ENCODE data around the gene RAMACL. TPM values are rescaled to one million over a fixed set of nuclear protein-coding genes. Genes with fewer than 3 reads are reported as not detected.

Gene RAMACL
- total RNA-seq, 1 experiment from 2014 or later = 0.13 TPM

DNA sequence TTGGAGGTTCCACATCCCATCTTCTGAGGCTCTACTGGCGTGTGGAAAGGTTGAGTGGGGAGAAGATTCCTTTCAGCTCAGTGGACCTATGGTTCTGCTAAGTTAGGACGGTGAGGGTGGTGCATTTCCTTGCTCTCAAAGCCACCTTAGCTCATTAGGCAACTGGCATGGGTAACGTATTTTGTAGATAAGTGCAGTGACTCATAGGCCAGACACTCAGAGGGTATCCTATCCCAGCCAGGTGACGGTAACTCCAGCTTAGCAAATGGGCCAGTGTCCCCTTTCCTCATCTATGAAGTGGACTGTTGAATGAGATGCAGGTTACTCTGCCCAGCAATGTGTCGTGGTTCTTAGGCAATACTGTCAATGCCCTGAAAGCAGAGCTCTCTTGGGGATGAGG is 36.8 kb upstream of the RAMACL start:
- no TSS peak for BruUV-seq (replicated peaks)
- Histone ChIP-seq H3K36me3 (ENCODE audit: control insufficient read depth, insufficient read depth, low read length) (no peaks in the 10 kb centered on the region), H3K27me3 (ENCODE audit: control insufficient read depth, insufficient read depth, low read length) (peaks cover 30% of the 10 kb centered on the region), H3K9me3 (ENCODE audit: control insufficient read depth, insufficient read depth, low read depth, low read length) (no peaks in the 10 kb centered on the region), H3K4me3 (ENCODE audit: low read depth in 2 of 2, low read length in 2 of 2) (no peak overlapping the region), H3K27ac (ENCODE audit: low read length) (no peak overlapping the region), H3K4me1 (ENCODE audit: control insufficient read depth, insufficient read depth, low read length) (peaks cover 11% of the 10 kb centered on the region)
- intact Hi-C loops (cut with micrococcal nuclease; ENCODE audit: unreplicated experiment) = loop anchor here (10.0 kb wide), 1 partner anchor 1191 kb away; no protein-coding TSS in a partner anchor
- TF ChIP-seq, protein P1, sequence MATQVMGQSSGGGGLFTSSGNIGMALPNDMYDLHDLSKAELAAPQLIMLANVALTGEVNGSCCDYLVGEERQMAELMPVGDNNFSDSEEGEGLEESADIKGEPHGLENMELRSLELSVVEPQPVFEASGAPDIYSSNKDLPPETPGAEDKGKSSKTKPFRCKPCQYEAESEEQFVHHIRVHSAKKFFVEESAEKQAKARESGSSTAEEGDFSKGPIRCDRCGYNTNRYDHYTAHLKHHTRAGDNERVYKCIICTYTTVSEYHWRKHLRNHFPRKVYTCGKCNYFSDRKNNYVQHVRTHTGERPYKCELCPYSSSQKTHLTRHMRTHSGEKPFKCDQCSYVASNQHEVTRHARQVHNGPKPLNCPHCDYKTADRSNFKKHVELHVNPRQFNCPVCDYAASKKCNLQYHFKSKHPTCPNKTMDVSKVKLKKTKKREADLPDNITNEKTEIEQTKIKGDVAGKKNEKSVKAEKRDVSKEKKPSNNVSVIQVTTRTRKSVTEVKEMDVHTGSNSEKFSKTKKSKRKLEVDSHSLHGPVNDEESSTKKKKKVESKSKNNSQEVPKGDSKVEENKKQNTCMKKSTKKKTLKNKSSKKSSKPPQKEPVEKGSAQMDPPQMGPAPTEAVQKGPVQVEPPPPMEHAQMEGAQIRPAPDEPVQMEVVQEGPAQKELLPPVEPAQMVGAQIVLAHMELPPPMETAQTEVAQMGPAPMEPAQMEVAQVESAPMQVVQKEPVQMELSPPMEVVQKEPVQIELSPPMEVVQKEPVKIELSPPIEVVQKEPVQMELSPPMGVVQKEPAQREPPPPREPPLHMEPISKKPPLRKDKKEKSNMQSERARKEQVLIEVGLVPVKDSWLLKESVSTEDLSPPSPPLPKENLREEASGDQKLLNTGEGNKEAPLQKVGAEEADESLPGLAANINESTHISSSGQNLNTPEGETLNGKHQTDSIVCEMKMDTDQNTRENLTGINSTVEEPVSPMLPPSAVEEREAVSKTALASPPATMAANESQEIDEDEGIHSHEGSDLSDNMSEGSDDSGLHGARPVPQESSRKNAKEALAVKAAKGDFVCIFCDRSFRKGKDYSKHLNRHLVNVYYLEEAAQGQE (IDR thresholded peaks at IDR 0.05; ENCODE audit: insufficient read depth in 1 of 2, low read depth in 2 of 2, low read length in 1 of 2) = no peak
- TF ChIP-seq SIN3A (IDR thresholded peaks at IDR 0.05; ENCODE audit: borderline replicate concordance, insufficient read depth, low read depth, low read length) = no peak
- no peak for TF ChIP-seq POLR2AphosphoS5 (IDR thresholded peaks at IDR 0.05; ENCODE audit: low read depth, low read length)
- no peak for DNase-seq (ENCODE audit: low read depth, low spot score)
- ATAC-seq = no peak
- ChIA-PET CTCF (no interaction called here), POLR2A (no interaction called here)
- in situ Hi-C loops (cut with HindIII; ENCODE audit: low pct_unique_long_range_greater_than_20kb, low sequenced_read_pairs) = no loop called here

DNA sequence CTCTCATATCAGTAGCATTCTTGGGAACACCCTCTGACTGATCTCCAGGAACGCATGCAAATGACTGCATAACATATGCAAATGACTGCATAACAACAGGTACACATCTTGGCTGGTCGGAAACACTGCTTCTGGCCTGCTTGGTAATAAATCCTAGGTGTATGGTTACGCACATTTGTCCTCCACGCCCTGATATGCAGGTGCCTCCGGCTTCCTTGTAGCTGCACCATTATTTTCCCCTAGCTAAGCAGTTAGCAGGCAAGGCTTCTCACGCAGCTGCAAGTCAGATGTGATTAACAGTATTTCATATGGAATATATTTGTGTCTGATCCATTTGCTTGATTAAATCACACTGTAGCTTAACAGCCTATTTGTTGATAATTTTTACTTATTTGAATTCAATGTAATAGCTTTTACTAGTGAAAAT is 34.6 kb upstream of the RAMACL start:
- intact Hi-C loops (cut with micrococcal nuclease; ENCODE audit: unreplicated experiment) (loop anchor here (10.0 kb wide), 1 partner anchor 1194 kb away; no protein-coding TSS in a partner anchor), in situ Hi-C loops (cut with HindIII; ENCODE audit: low pct_unique_long_range_greater_than_20kb, low sequenced_read_pairs) (no loop called here)
- no peaks in the 10 kb centered on the region for H3K36me3 ChIP-seq (ENCODE audit: control insufficient read depth, insufficient read depth, low read length)
- no peak overlapping the region for H3K4me3 ChIP-seq (ENCODE audit: low read depth in 2 of 2, low read length in 2 of 2)
- DNase-seq (ENCODE audit: low read depth, low spot score) (no peak), ATAC-seq (no peak)
- H3K4me1 ChIP-seq (ENCODE audit: control insufficient read depth, insufficient read depth, low read length) = peaks cover under 1% of the 10 kb centered on the region; the same call in 1 of the 2 replicates
- no peak for TF ChIP-seq SIN3A (IDR thresholded peaks at IDR 0.05; ENCODE audit: borderline replicate concordance, insufficient read depth, low read depth, low read length)
- TF ChIP-seq POLR2AphosphoS5 (IDR thresholded peaks at IDR 0.05; ENCODE audit: low read depth, low read length) = no peak
- TF ChIP-seq TCF7L2 (IDR thresholded peaks at IDR 0.05; ENCODE audit: low read depth, low read length) = no peak
- TF ChIP-seq, protein P2, sequence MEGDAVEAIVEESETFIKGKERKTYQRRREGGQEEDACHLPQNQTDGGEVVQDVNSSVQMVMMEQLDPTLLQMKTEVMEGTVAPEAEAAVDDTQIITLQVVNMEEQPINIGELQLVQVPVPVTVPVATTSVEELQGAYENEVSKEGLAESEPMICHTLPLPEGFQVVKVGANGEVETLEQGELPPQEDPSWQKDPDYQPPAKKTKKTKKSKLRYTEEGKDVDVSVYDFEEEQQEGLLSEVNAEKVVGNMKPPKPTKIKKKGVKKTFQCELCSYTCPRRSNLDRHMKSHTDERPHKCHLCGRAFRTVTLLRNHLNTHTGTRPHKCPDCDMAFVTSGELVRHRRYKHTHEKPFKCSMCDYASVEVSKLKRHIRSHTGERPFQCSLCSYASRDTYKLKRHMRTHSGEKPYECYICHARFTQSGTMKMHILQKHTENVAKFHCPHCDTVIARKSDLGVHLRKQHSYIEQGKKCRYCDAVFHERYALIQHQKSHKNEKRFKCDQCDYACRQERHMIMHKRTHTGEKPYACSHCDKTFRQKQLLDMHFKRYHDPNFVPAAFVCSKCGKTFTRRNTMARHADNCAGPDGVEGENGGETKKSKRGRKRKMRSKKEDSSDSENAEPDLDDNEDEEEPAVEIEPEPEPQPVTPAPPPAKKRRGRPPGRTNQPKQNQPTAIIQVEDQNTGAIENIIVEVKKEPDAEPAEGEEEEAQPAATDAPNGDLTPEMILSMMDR (IDR thresholded peaks at IDR 0.05) = no peak
- TF ChIP-seq, protein P1 (IDR thresholded peaks at IDR 0.05; ENCODE audit: insufficient read depth in 1 of 2, low read depth in 2 of 2, low read length in 1 of 2) = no peak
- H3K9me3 ChIP-seq (ENCODE audit: control insufficient read depth, insufficient read depth, low read depth, low read length) = no peaks in the 10 kb centered on the region
- ChIA-PET CTCF (no interaction called here), POLR2A (no interaction called here)
- H3K27ac ChIP-seq (ENCODE audit: low read length) = no peak overlapping the region
- H3K27me3 ChIP-seq (ENCODE audit: control insufficient read depth, insufficient read depth, low read length) = peaks cover 24% of the 10 kb centered on the region
- BruUV-seq (replicated peaks) = no TSS peak
